Measurements from ENCODE around the gene RIPOR1. TPM values are rescaled to one million over a fixed set of nuclear protein-coding genes. Genes with fewer than 3 reads are reported as not detected.

Gene RIPOR1
- total RNA-seq, 1 experiment from 2014 or later: 8.5 TPM

DNA sequence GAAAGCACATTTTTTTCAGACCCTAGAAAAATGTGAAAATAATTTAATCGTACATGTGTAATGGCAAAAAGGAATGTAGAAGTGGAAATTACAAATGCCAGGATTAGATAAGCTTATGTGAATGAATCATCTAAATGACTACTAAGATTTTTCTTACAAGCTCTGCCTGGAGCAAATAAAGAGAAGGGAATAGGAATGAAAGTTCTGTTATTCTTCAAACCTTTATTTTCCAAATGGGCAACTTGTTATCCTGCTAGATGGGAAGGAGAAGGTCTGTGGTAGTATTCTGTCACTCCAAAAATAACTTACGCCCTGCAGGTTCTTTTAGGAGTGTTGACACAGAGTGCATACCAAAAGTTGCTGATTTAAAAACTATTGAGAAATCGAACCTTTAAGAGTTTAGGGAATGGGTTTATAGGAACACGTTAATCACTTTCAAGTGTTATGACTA is 43.4 kb downstream of the RIPOR1 start:
- no peak for DNase-seq

DNA sequence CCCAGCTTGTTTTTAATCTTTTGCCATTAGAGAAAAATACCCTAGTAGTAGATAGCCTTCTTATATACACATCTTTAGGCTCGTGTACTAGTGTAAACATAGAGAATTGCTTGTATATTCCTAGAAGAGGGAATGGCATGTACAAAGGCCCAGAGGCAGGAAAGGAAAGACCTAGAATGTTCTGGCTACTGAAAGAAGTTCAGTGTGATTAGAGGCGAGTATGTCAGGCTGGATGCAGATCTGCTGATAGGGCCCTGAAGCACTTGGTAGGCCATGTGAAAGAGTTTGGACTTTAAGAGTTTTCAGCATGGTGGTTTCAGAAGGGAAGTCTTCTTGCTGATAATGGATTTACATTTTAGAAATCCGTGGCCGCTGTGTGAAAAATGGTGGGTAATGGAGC is 51.1 kb downstream of the RIPOR1 start:
- Histone ChIP-seq H3K27me3 (ENCODE audit: control insufficient read depth, insufficient read depth, low read length) (no peaks in the 10 kb centered on the region), H3K4me3 (ENCODE audit: insufficient read depth, low read depth, low read length) (no peak overlapping the region), H3K36me3 (replicated peaks; ENCODE audit: control insufficient read depth, insufficient read depth, low read length) (peaks cover 1% of the 10 kb centered on the region; the same call in 1 of the 2 replicates)
- no peak for DNase-seq

More for the DNA sequence above, 43.4 kb downstream of the RIPOR1 start:
- H3K4me3 ChIP-seq (ENCODE audit: insufficient read depth, low read depth, low read length): no peak overlapping the region
- no peaks in the 10 kb centered on the region for H3K27me3 ChIP-seq (ENCODE audit: control insufficient read depth, insufficient read depth, low read length)
- H3K36me3 ChIP-seq (replicated peaks; ENCODE audit: control insufficient read depth, insufficient read depth, low read length): peaks cover 5% of the 10 kb centered on the region

DNA sequence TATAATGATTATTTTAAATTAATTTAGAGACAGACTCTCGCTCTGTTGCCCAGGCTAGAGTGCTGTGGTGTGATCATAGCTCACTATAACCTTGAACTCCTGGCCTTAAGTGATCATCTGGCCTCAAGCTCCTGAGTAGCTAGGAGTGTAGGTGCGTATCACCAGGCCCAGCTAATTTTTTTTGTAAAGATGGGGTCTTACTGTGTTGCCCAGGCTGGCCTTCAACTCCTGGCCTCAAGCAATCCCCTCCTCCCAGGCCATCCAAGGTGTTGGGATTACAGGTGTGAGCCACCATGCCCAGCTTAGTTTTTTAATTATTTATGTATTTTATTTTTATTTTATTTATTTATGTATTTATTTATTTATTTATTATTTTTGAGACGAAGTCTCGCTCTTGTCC is 51.6 kb downstream of the RIPOR1 start:
- no peak for DNase-seq
- Histone ChIP-seq H3K27me3 (ENCODE audit: control insufficient read depth, insufficient read depth, low read length) (no peaks in the 10 kb centered on the region), H3K4me3 (ENCODE audit: insufficient read depth, low read depth, low read length) (no peak overlapping the region), H3K36me3 (replicated peaks; ENCODE audit: control insufficient read depth, insufficient read depth, low read length) (no peaks in the 10 kb centered on the region)

DNA sequence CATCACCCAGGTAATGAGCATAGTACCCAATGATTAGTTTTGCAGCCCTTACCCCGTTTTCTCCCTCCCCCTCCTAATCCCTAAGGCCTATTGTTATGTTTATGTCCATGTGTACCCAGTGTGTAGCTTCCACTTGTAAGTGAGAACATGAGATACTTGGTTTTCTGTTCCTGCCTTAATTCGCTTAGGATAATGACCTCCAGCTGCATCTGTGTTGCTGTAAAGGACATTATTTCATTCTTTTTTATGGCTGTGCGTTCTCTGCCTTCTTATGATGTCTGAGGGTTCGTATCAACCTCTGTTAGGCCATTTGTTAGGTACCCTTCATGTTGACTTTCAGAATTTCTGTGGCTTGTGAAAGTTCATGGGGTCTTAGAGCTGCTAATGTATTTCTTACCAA is 64.7 kb downstream of the RIPOR1 start:
- Histone ChIP-seq H3K4me3 (ENCODE audit: insufficient read depth, low read depth, low read length) (no peak overlapping the region), H3K27me3 (ENCODE audit: control insufficient read depth, insufficient read depth, low read length) (no peaks in the 10 kb centered on the region), H3K36me3 (replicated peaks; ENCODE audit: control insufficient read depth, insufficient read depth, low read length) (no peaks in the 10 kb centered on the region)
- DNase-seq: peak; percentile 38

DNA sequence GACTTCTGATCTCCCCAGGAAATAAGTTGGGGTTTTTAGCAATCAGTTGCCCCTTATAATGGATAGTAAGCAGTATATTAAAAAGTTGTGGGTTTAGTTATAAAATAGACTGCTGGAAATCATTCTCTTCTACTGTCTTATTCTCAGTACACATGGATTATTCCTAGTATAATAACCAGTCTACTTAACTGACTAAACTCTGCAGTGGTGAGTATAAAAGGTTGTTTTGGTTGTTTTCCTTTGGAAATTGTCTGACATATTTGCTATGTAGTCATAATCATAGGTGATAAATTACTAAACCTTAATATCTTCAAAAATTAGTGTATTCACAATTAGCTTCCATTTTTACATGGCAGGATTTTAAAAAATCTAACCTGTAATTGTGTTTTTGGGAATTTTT is 65.1 kb downstream of the RIPOR1 start:
- no peaks in the 10 kb centered on the region for H3K27me3 ChIP-seq (ENCODE audit: control insufficient read depth, insufficient read depth, low read length)
- no peaks in the 10 kb centered on the region for H3K36me3 ChIP-seq (replicated peaks; ENCODE audit: control insufficient read depth, insufficient read depth, low read length)
- DNase-seq: no peak
- H3K4me3 ChIP-seq (ENCODE audit: insufficient read depth, low read depth, low read length): no peak overlapping the region

DNA sequence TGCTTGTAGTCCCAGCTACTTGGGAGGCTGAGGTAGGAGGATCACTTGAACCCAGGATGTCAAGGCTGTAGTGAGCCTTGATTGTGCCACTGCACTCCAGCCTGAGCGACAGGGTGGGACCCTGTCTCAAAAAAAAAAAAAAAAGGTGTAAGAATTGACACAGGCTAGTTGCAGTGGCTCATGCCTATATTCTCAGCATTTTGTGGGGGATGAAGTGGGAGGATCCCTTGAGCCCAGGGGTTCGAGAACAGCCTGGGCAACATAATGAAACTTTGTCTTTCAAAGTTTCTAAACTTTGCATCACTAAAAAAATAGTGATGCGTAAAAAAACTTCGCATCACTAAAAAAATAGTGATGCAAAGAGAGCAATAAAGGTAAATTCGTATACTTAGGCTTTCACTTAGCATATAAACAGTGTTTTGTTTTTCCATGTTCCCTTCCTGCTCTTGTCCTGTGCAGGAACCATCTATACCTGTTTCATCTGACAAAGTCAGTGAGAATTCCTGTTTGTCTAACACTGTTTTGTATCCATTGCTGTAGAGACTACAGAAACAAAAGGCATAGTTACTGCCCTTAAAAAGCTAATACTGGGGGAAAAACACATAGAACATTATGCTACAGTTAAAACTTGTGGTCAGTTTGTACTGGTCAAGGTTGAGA is 65.8 kb downstream of the RIPOR1 start:
- H3K27me3 ChIP-seq (ENCODE audit: control insufficient read depth, insufficient read depth, low read length): no peaks in the 10 kb centered on the region
- DNase-seq: no peak
- no peaks in the 10 kb centered on the region for H3K36me3 ChIP-seq (replicated peaks; ENCODE audit: control insufficient read depth, insufficient read depth, low read length)
- H3K4me3 ChIP-seq (ENCODE audit: insufficient read depth, low read depth, low read length): no peak overlapping the region

DNA sequence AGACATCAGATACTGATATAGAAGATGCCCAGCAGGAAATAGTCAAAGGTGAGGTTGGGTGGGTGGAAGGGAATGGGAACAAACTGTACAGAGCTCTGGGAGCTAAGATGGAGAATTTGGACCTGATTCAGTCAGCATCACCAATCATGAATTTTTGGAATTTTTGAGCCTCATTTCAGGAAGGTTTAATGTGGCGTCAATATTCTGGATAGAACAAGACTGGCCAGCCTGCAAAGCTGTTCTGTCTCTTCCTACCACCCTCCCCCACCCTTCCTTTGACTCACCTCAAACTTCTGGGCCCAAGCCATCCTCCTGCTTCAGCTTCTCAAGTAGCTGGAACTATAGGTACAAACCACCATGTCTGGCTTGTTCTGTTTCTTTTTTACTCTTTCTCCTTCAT is 66.3 kb downstream of the RIPOR1 start:
- no peak for DNase-seq
- Histone ChIP-seq H3K36me3 (replicated peaks; ENCODE audit: control insufficient read depth, insufficient read depth, low read length) (no peaks in the 10 kb centered on the region), H3K4me3 (ENCODE audit: insufficient read depth, low read depth, low read length) (no peak overlapping the region), H3K27me3 (ENCODE audit: control insufficient read depth, insufficient read depth, low read length) (no peaks in the 10 kb centered on the region)

Other genes starting within 250 kb of the RIPOR1 start
- 9.6 and 15.0 TPM in 2 replicates for gene PLEKHG4, start 249.3 kb upstream of the RIPOR1 start, total RNA-seq (2014; rRNA removed; shearing (Covaris generic))
- gene KCTD19, start 202.1 kb upstream of the RIPOR1 start, total RNA-seq (2014; rRNA removed; shearing (Covaris generic)): 0.89 and 2.1 TPM in 2 replicates
- gene LRRC36, start 202.0 kb upstream of the RIPOR1 start, total RNA-seq (2014; rRNA removed; shearing (Covaris generic)): 0.44 TPM in 1 of 2 replicates, not detected in the other
- gene TPPP3, start 135.3 kb upstream of the RIPOR1 start, total RNA-seq (2014; rRNA removed; shearing (Covaris generic)): 0.44 and 0.80 TPM in 2 replicates
- gene ZDHHC1, start 112.4 kb upstream of the RIPOR1 start, total RNA-seq (2014; rRNA removed; shearing (Covaris generic)): 8.0 and 10.3 TPM in 2 replicates
- gene HSD11B2, start 97.7 kb upstream of the RIPOR1 start, total RNA-seq (2014; rRNA removed; shearing (Covaris generic)): 25.1 and 35.1 TPM in 2 replicates
- 58.4 and 76.9 TPM in 2 replicates for gene ATP6V0D1, start 47.7 kb upstream of the RIPOR1 start, total RNA-seq (2014; rRNA removed; shearing (Covaris generic))
- gene AGRP, start 45.3 kb upstream of the RIPOR1 start, total RNA-seq (2014; rRNA removed; shearing (Covaris generic)): 1.1 TPM in 1 of 2 replicates, not detected in the other
- gene CTCF, start 33.7 kb downstream of the RIPOR1 start, total RNA-seq (2014; rRNA removed; shearing (Covaris generic)): 35.7 and 42.9 TPM in 2 replicates
- 3.6 and 6.4 TPM in 2 replicates for gene CARMIL2, start 116.3 kb downstream of the RIPOR1 start, total RNA-seq (2014; rRNA removed; shearing (Covaris generic))
- gene ACD, start 131.4 kb downstream of the RIPOR1 start, total RNA-seq (2014; rRNA removed; shearing (Covaris generic)): 44.9 and 52.2 TPM in 2 replicates
- 5.5 and 6.8 TPM in 2 replicates for gene PARD6A, start 132.1 kb downstream of the RIPOR1 start, total RNA-seq (2014; rRNA removed; shearing (Covaris generic))
- gene ENKD1, start 137.9 kb downstream of the RIPOR1 start, total RNA-seq (2014; rRNA removed; shearing (Covaris generic)): 7.0 and 12.3 TPM in 2 replicates
- gene C16orf86, start 138.0 kb downstream of the RIPOR1 start, total RNA-seq (2014; rRNA removed; shearing (Covaris generic)): 8.5 and 9.0 TPM in 2 replicates
- 25.3 and 26.2 TPM in 2 replicates for gene GFOD2, start 190.5 kb downstream of the RIPOR1 start, total RNA-seq (2014; rRNA removed; shearing (Covaris generic))

Measured in H7 (cell line).